Kidney (tissue), 14 donors: Measurements from ENCODE around the gene GDI2. TPM values are rescaled to one million over a fixed set of nuclear protein-coding genes. Genes with fewer than 3 reads are reported as not detected.

Experiments
- DNase-seq, 5 donors: peaks; one replicate each; pipeline ENCODE4 v3.0.0-alpha.2; 2013 to 2020
- FAIRE-seq: peaks from 2 replicates; lab custom pipeline; 2012; peaks lifted over from hg19 to GRCh38; lab: Jason Lieb, UNC
- H3K27ac ChIP-seq, 2 donors: one replicate each; pipeline ENCODE4 v1.7.0; 2013; ENCODE audit warnings: low read depth in 2 of 2, low read length in 2 of 2, inconsistent platforms in 1 of 2
- H3K27me3 ChIP-seq: one replicate; pipeline ENCODE4 v1.7.1; 2013; ENCODE audit warnings: low read length, inconsistent platforms; ENCODE audit not compliant: control insufficient read depth, insufficient read depth
- H3K36me3 ChIP-seq, 3 donors: one replicate each; pipeline versions ENCODE4 v1.7.0 to v1.7.1; 2013; ENCODE audit warnings: low read length in 3 of 3, control low read depth in 1 of 3, inconsistent platforms in 1 of 3; ENCODE audit not compliant: insufficient read depth in 3 of 3, control insufficient read depth in 2 of 3
- H3K4me1 ChIP-seq, 3 donors: one replicate each; pipeline versions ENCODE4 v1.7.0 to v1.7.1; 2013; ENCODE audit warnings: low read length in 3 of 3, inconsistent platforms in 1 of 3, low read depth in 1 of 3; ENCODE audit not compliant: control insufficient read depth in 2 of 3, insufficient read depth in 2 of 3
- H3K4me3 ChIP-seq, 3 donors: one replicate each; pipeline versions ENCODE4 v1.7.0 to v1.8.1; 2013; ENCODE audit warnings: low read length in 3 of 3, control low read depth in 1 of 3, inconsistent platforms in 1 of 3
- H3K9ac ChIP-seq, 3 donors: one replicate each; pipeline versions ENCODE4 v1.7.0 to v1.7.1; 2013; ENCODE audit warnings: low read length in 3 of 3, control low read depth in 1 of 3, inconsistent platforms in 1 of 3
- H3K9me3 ChIP-seq, 3 donors: one replicate each; pipeline versions ENCODE4 v1.7.0 to v1.7.1; 2013; ENCODE audit warnings: low read length in 3 of 3, control low read depth in 1 of 3, inconsistent platforms in 1 of 3; ENCODE audit not compliant: control insufficient read depth in 2 of 3, insufficient read depth in 1 of 3
- CTCF ChIP-seq: IDR thresholded peaks from 3 replicates; pipeline ENCODE4 v1.5.1; 2012; ENCODE audit warnings: mild to moderate bottlenecking, moderate library complexity, borderline replicate concordance; ENCODE audit not compliant: insufficient read depth; ENCODE audit errors: extremely low read depth
- intact Hi-C: fragments of 100-400 bp; cut with DNase I; formaldehyde crosslinking; loops from one replicate; pipeline ENCODE4 v1.11.1; 2022
- polyA plus RNA-seq: library from polyadenylated mRNA; stranded (reverse); fragments of 350-450 nt; fragmentation: Illumina TruSeq; extraction: RNeasy Lipid Tissue Mini Kit (QIAGEN cat#74804); gene quantifications from one replicate; pipeline ENCODE4 v1.2.3, GENCODE V29; 2014; ENCODE audit warnings: low read depth, low replicate concordance; ENCODE audit not compliant: insufficient read depth
- total RNA-seq: library from RNA; stranded (reverse); fragmentation: NEBNext Ultra II Directional; extraction: Animal tissue kit (Norgen Biotek cat#: 25700); gene quantifications from one replicate; pipeline ENCODE4 v1.2.1, GENCODE V29; 2021
- donor health status: control.
- donor health status: control.
- donor health status: control.
- donor health status: control.
- donor health status: control.
- donor health status: DM: yes; HTN: yes; CAD: no.
- donor health status: Normal renal cell carcinoma (clear cell type).

Gene GDI2
- total and polyA plus RNA-seq, 2 donors from 2014 or later = 143 to 168 TPM

- FAIRE-seq (no peak), DNase-seq (no peak)
- Histone ChIP-seq H3K36me3 (peaks cover 16 to 49% (median 27%) of the 10 kb centered on the region in 3 donors), H3K9me3 (no peaks in the 10 kb centered on the region), H3K27me3 (no peaks in the 10 kb centered on the region), H3K27ac (no peak overlapping the region), H3K9ac (no peak overlapping the region), H3K4me1 (no peaks in the 10 kb centered on the region), H3K4me3 (no peak overlapping the region)
- TF ChIP-seq CTCF = no peak
- intact Hi-C loops = no loop called here
Observed at GRCh38 chr10:5789626-5790025, 23.6 kb downstream of the GDI2 start.

- intact Hi-C loops = no loop called here
- peaks cover 15 to 50% (median 32%) of the 10 kb centered on the region in 3 donors for H3K36me3 ChIP-seq
- no peak overlapping the region for H3K4me3 ChIP-seq
- H3K27ac ChIP-seq = no peak overlapping the region
- no peaks in the 10 kb centered on the region for H3K4me1 ChIP-seq
- DNase-seq (no peak), FAIRE-seq (no peak)
- no peaks in the 10 kb centered on the region for H3K27me3 ChIP-seq
- no peaks in the 10 kb centered on the region for H3K9me3 ChIP-seq
- TF ChIP-seq CTCF = no peak
- no peak overlapping the region for H3K9ac ChIP-seq
Observed at GRCh38 chr10:5788969-5789368, 24.3 kb downstream of the GDI2 start.

DNA sequence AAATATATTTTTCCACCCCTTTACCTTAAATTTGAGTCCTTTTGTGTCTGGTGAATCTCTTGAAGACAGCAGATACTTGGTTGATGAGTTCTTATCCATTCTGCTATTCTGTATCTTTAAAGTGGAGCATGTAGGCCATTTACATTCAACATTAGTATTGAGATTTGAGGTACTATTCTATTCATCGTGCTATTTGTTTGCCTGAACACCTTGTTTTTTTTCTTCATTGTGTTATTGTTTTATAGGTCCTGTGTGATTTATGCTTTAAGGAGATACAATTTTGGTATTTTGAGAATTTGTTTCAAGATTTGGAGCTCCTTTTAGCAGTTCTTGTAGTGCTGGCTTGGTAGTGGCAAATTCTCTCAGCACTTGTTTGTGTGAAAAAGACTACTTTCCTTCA, 29.9 kb downstream of the GDI2 start:
- no peak overlapping the region for H3K9ac ChIP-seq
- H3K4me1 ChIP-seq = no peaks in the 10 kb centered on the region
- TF ChIP-seq CTCF = no peak
- H3K36me3 ChIP-seq = peaks cover 14 to 46% (median 21%) of the 10 kb centered on the region in 3 donors
- DNase-seq (no peak), FAIRE-seq (no peak)
- H3K27ac ChIP-seq = no peak overlapping the region
- no peaks in the 10 kb centered on the region for H3K27me3 ChIP-seq
- intact Hi-C loops = no loop called here
- H3K4me3 ChIP-seq = no peak overlapping the region
- H3K9me3 ChIP-seq = no peaks in the 10 kb centered on the region

GRCh38 chr10:5782174-5782573, 31.1 kb downstream of the GDI2 start:
- no peak overlapping the region for H3K27ac ChIP-seq
- no peaks in the 10 kb centered on the region for H3K9me3 ChIP-seq
- H3K36me3 ChIP-seq = peaks cover 14 to 46% (median 17%) of the 10 kb centered on the region in 3 donors
- intact Hi-C loops = no loop called here
- H3K9ac ChIP-seq = no peak overlapping the region
- no peaks in the 10 kb centered on the region for H3K27me3 ChIP-seq
- no peak overlapping the region for H3K4me3 ChIP-seq
- DNase-seq (no peak), FAIRE-seq (no peak)
- TF ChIP-seq CTCF = no peak
- H3K4me1 ChIP-seq = no peaks in the 10 kb centered on the region
